DND-41 (cell line): ENCODE results near the gene LTBP3.

Source experiments
- ATAC-seq: fragments of 200-7000 bp; cut with Tn5 transposase; 3 replicates; pipeline ENCODE4 v1.9.1; 2021; ENCODE audit warnings: low read depth; ENCODE audit not compliant: insufficient read depth
- DNase-seq: peaks from one replicate; pipeline ENCODE4 v3.0.0-alpha.2; 2020
- H2AFZ ChIP-seq: 2 replicates; pipeline ENCODE4 v1.6.0; 2012; ENCODE audit warnings: low read depth, low read length
- H3K27ac ChIP-seq: 2 replicates; pipeline ENCODE4 v1.5.1; 2012; ENCODE audit warnings: low read length, inconsistent platforms
- H3K27me3 ChIP-seq: fragments of 200-600 bp; sonication (generic); 2 replicates; pipeline ENCODE4 v1.6.0; 2012; ENCODE audit warnings: low read length, mild to moderate bottlenecking, inconsistent platforms; ENCODE audit not compliant: insufficient read depth, poor library complexity
- H3K36me3 ChIP-seq: 2 replicates; pipeline ENCODE4 v1.5.1; 2012; ENCODE audit warnings: low read length, inconsistent platforms; ENCODE audit not compliant: insufficient read depth
- H3K4me1 ChIP-seq: 2 replicates; pipeline ENCODE4 v1.5.1; 2012; ENCODE audit warnings: mild to moderate bottlenecking, low read length; ENCODE audit not compliant: insufficient read depth
- H3K4me2 ChIP-seq: 2 replicates; pipeline ENCODE4 v1.6.0; 2012; ENCODE audit warnings: mild to moderate bottlenecking, moderate library complexity, low read length, inconsistent platforms; ENCODE audit not compliant: insufficient read depth
- H3K4me3 ChIP-seq, 2 experiments: fragments of 200-600 bp in 1 of 2; shearing (Covaris generic) in 1 of 2; 2 replicates each; pipeline ENCODE4 v1.5.1; 2012 to 2016; ENCODE audit warnings: inconsistent platforms in 2 of 2, low read length in 2 of 2, mild to moderate bottlenecking in 2 of 2, low read depth in 1 of 2, moderate library complexity in 1 of 2
- H3K79me2 ChIP-seq: 2 replicates; pipeline ENCODE4 v1.6.0; 2012; ENCODE audit warnings: low read length, inconsistent platforms; ENCODE audit not compliant: insufficient read depth
- H3K9ac ChIP-seq: 2 replicates; pipeline ENCODE4 v1.6.0; 2012; ENCODE audit warnings: low read depth, mild to moderate bottlenecking, inconsistent platforms, low read length, moderate library complexity
- H3K9me3 ChIP-seq: 2 replicates; pipeline ENCODE4 v1.5.1; 2012; ENCODE audit warnings: low read length, moderate library complexity, mild to moderate bottlenecking, inconsistent platforms; ENCODE audit not compliant: insufficient read depth, severe bottlenecking
- H4K20me1 ChIP-seq: 2 replicates; pipeline ENCODE4 v1.6.0; 2012; ENCODE audit warnings: low read length; ENCODE audit not compliant: insufficient read depth
- CTCF ChIP-seq: IDR thresholded peaks from 2 replicates; pipeline ENCODE4 v1.5.1; 2012; ENCODE audit warnings: borderline replicate concordance, low read length, moderate library complexity, mild to moderate bottlenecking; ENCODE audit not compliant: poor library complexity, severe bottlenecking; ENCODE audit errors: extremely low read depth
- EZH2 ChIP-seq: IDR thresholded peaks from 3 replicates; pipeline ENCODE4 v1.6.1; 2012; ENCODE audit warnings: borderline replicate concordance, low read depth, mild to moderate bottlenecking, moderate library complexity, low read length, inconsistent platforms; ENCODE audit not compliant: severe bottlenecking

Gene LTBP3

GRCh38 chr11:65596520-65596919, 38.4 kb upstream of the LTBP3 start:
- Histone ChIP-seq H3K9ac (no peak overlapping the region), H3K4me2 (no peak overlapping the region), H3K27me3 (no peaks in the 10 kb centered on the region), H3K79me2 (no peaks in the 10 kb centered on the region), H3K27ac (no peak overlapping the region), H2AFZ (no peak overlapping the region), H3K4me1 (no peaks in the 10 kb centered on the region), H3K9me3 (no peaks in the 10 kb centered on the region), H4K20me1 (no peaks in the 10 kb centered on the region; the same call in 1 of the 2 replicates), H3K36me3 (peaks cover 36% of the 10 kb centered on the region), H3K4me3 (no peak overlapping the region)
- DNase-seq (no peak), ATAC-seq (no peak)
- TF ChIP-seq EZH2: no peak
- TF ChIP-seq CTCF: no peak

GRCh38 chr11:65595543-65596281, 37.6 kb upstream of the LTBP3 start, which contains the start of gene KCNK7:
Gene KCNK7, minus strand, starts transcription at chr11:65595800. Its CDS starts 28 bp downstream, at chr11:65595772.
- DNase-seq (no peak), ATAC-seq (0 out of 3 replicates have a peak, but pooled peaks have one; percentile 1)
- H2AFZ ChIP-seq: no peak within 1 kb of the TSS
- no peak within 1 kb of the TSS for H3K4me2 ChIP-seq
- no peaks in the 10 kb centered on the region; the same call in 1 of the 2 replicates for H4K20me1 ChIP-seq
- no peak within 1 kb of the TSS for H3K9ac ChIP-seq
- no peaks in the 10 kb centered on the region for H3K79me2 ChIP-seq
- no peak within 1 kb of the TSS for H3K27ac ChIP-seq
- no peak within 1 kb of the TSS for H3K4me3 ChIP-seq
- no peaks in the 10 kb centered on the region for H3K4me1 ChIP-seq
- no peaks in the 10 kb centered on the region for H3K9me3 ChIP-seq
- peaks cover 40% of the 10 kb centered on the region for H3K36me3 ChIP-seq
- H3K27me3 ChIP-seq: no peaks in the 10 kb centered on the region
- TF ChIP-seq EZH2: no peak
- no peak for TF ChIP-seq CTCF

- no peak for TF ChIP-seq EZH2
- TF ChIP-seq CTCF: no peak
- no peak overlapping the region for H2AFZ ChIP-seq
- H3K79me2 ChIP-seq: no peaks in the 10 kb centered on the region
- no peaks in the 10 kb centered on the region for H3K9me3 ChIP-seq
- H3K4me1 ChIP-seq: no peaks in the 10 kb centered on the region
- H3K27ac ChIP-seq: no peak overlapping the region
- peaks cover 46% of the 10 kb centered on the region for H3K36me3 ChIP-seq
- no peak for DNase-seq
- no peaks in the 10 kb centered on the region; the same call in 1 of the 2 replicates for H4K20me1 ChIP-seq
- no peaks in the 10 kb centered on the region for H3K27me3 ChIP-seq
- H3K4me2 ChIP-seq: no peak overlapping the region
- H3K4me3 ChIP-seq: no peak overlapping the region
- no peak overlapping the region for H3K9ac ChIP-seq
- ATAC-seq: peak; percentile 5; the same call in 1 of the 3 replicates
These were observed 37.0 kb upstream of the LTBP3 start for GRCh38 chr11:65595131-65595530.
